Ishikawa (cell line): Measurements from ENCODE around the gene CACNA1C.

Experiments used
- CEBPB ChIP-seq: IDR thresholded peaks from 2 replicates; pipeline ENCODE4 v1.6.1; 2012
- CREB1 ChIP-seq: IDR thresholded peaks from 2 replicates; pipeline ENCODE4 v1.6.1; 2012; ENCODE audit warnings: low read depth
- EP300 ChIP-seq: IDR thresholded peaks from 2 replicates; pipeline ENCODE4 v1.6.1; 2012; ENCODE audit warnings: borderline replicate concordance
- FOXM1 ChIP-seq: IDR thresholded peaks from 2 replicates; pipeline ENCODE4 v1.6.1; 2012; ENCODE audit warnings: low read depth, borderline replicate concordance
- MAX ChIP-seq: IDR thresholded peaks from 2 replicates; pipeline ENCODE4 v1.6.1; 2012
- RAD21 ChIP-seq: IDR thresholded peaks from 2 replicates; pipeline ENCODE4 v1.6.1; 2012; ENCODE audit warnings: low read depth
- REST ChIP-seq: IDR thresholded peaks from 2 replicates; pipeline ENCODE4 v1.6.1; 2012; ENCODE audit warnings: low read depth, mild to moderate bottlenecking
- TAF1 ChIP-seq: IDR thresholded peaks from 2 replicates; pipeline ENCODE4 v1.6.1; 2012; ENCODE audit warnings: low read depth, mild to moderate bottlenecking
- TEAD4 ChIP-seq: IDR thresholded peaks from 2 replicates; pipeline ENCODE4 v1.6.1; 2012
- USF1 ChIP-seq: IDR thresholded peaks from 2 replicates; pipeline ENCODE4 v1.6.1; 2012
- YY1 ChIP-seq: IDR thresholded peaks from 2 replicates; pipeline ENCODE4 v1.6.1; 2012; ENCODE audit warnings: low read depth

- no peak for TF ChIP-seq RAD21
- TF ChIP-seq FOXM1, result no peak
- no peak for TF ChIP-seq CEBPB
- no peak for TF ChIP-seq CREB1
- no peak for TF ChIP-seq EP300
- no peak for TF ChIP-seq YY1
- no peak for TF ChIP-seq MAX
- no peak for TF ChIP-seq TAF1
- TF ChIP-seq REST, result no peak
- no peak for TF ChIP-seq TEAD4
- no peak for TF ChIP-seq USF1
Observed at GRCh38 chr12:2092354-2092753, 39.6 kb downstream of the CACNA1C start.
